Natural killer cell (primary cell): ENCODE results near the gene PARD6G. TPM values are rescaled to one million over a fixed set of nuclear protein-coding genes. Genes with fewer than 3 reads are reported as not detected.

Experiments
- ATAC-seq, 3 donors: fragments of 150-1000 bp in 2 of 3; fragments of 200-7000 bp in 1 of 3; cut with Tn5 transposase; 1 replicate in 1 of 3; 2 replicates in 2 of 3; pipeline ENCODE4 v1.10.0; 2021; ENCODE audit warnings: mild to moderate bottlenecking in 2 of 3, moderate library complexity in 2 of 3
- DNase-seq, 2 donors: peaks; one replicate each; pipeline versions ENCODE4 v3.0.0 to v3.0.0-alpha.2; 2013 to 2021; ENCODE audit warnings: mixed read lengths in 1 of 2
- H3K27ac ChIP-seq: one replicate; pipeline ENCODE4 v1.5.1; 2013; ENCODE audit warnings: mild to moderate bottlenecking, low read length
- H3K27me3 ChIP-seq: one replicate; pipeline ENCODE4 v1.6.1; 2013; ENCODE audit warnings: low read length; ENCODE audit not compliant: control insufficient read depth, insufficient read depth
- H3K36me3 ChIP-seq: one replicate; pipeline ENCODE4 v1.6.1; 2013; ENCODE audit warnings: low read length; ENCODE audit not compliant: control insufficient read depth, insufficient read depth
- H3K4me1 ChIP-seq: one replicate; pipeline ENCODE4 v1.6.1; 2013; ENCODE audit warnings: low read length; ENCODE audit not compliant: control insufficient read depth, insufficient read depth
- H3K4me3 ChIP-seq: one replicate; pipeline ENCODE4 v1.5.1; 2013; ENCODE audit warnings: low read length
- H3K9me3 ChIP-seq: one replicate; pipeline ENCODE4 v1.6.1; 2013; ENCODE audit warnings: low read length; ENCODE audit not compliant: control insufficient read depth, insufficient read depth
- H3K27ac Mint-ChIP-seq, 2 donors: one replicate each; pipeline ENCODE4 v1.8.0; 2022; ENCODE audit warnings: mild to moderate bottlenecking in 2 of 2, mixed read lengths in 2 of 2, moderate library complexity in 1 of 2
- H3K27me3 Mint-ChIP-seq, 2 donors: one replicate each; pipeline ENCODE4 v1.8.0; 2022; ENCODE audit warnings: low read depth in 2 of 2, mixed read lengths in 2 of 2
- H3K36me3 Mint-ChIP-seq: one replicate; pipeline ENCODE4 v1.8.0; 2022; ENCODE audit warnings: mixed read lengths
- H3K4me1 Mint-ChIP-seq, 2 donors: one replicate each; pipeline ENCODE4 v1.8.0; 2022; ENCODE audit warnings: mixed read lengths in 2 of 2
- H3K4me3 Mint-ChIP-seq: one replicate; pipeline ENCODE4 v1.8.0; 2022; ENCODE audit warnings: mild to moderate bottlenecking, moderate library complexity, mixed read lengths
- H3K9me3 Mint-ChIP-seq, 2 donors: one replicate each; pipeline ENCODE4 v1.8.0; 2022; ENCODE audit warnings: mixed read lengths in 2 of 2
- CTCF ChIP-seq: fragments of 200-600 bp; IDR thresholded peaks from one replicate; pipeline ENCODE4 v1.8.0; 2022; ENCODE audit warnings: antibody characterized with exemption
- WGBS: methylation state at CpG from one replicate; pipeline ENCODE4 v1.1.7; 2013; ENCODE audit warnings: missing lambda C conversion rate; ENCODE audit not compliant: insufficient coverage; 5-methylcytosine and 5-hydroxymethylcytosine counted together
- intact Hi-C: fragments of 100-400 bp; cut with micrococcal nuclease; formaldehyde crosslinking; loops from one replicate; pipeline ENCODE4 v1.14.2; 2022
- total RNA-seq, 4 donors: library from RNA; stranded (reverse); fragments of 120-200 nt in 1 of 4; gene quantifications; one replicate each; pipeline versions ENCODE4 v1.2.3 to v1.2.4, GENCODE V29; 2013 to 2022

PARD6G gene
- total RNA-seq, 3 donors from 2014 or later (not counting 1 experiment from before 2014, with no cell fraction given) = not detected

GRCh38 chr18:80127635-80128034 is 119.7 kb downstream of the PARD6G start:
- Histone ChIP-seq H3K27ac (no peak overlapping the region), H3K4me3 (no peak overlapping the region), H3K27me3 (no peaks in the 10 kb centered on the region), H3K9me3 (no peaks in the 10 kb centered on the region), H3K4me1 (peaks cover 4% of the 10 kb centered on the region), H3K36me3 (peaks cover 6% of the 10 kb centered on the region)
- H3K27me3 Mint-ChIP-seq = no peaks in the 10 kb centered on the region
- H3K9me3 Mint-ChIP-seq = no peaks in the 10 kb centered on the region
- no peak for TF ChIP-seq CTCF
- no peak overlapping the region for H3K4me3 Mint-ChIP-seq
- no peak for ATAC-seq
- H3K27ac Mint-ChIP-seq = peak overlapping the region in 1 of 2 donors; percentile 9
- no peak for DNase-seq
- 92% methylated on average over 1 of the region's 1 CpG for WGBS
- intact Hi-C loops = no loop called here
- H3K4me1 Mint-ChIP-seq = peaks cover 34 to 36% of the 10 kb centered on the region in 2 donors
- no peaks in the 10 kb centered on the region for H3K36me3 Mint-ChIP-seq

GRCh38 chr18:80126797-80127196 is 120.5 kb downstream of the PARD6G start:
- no peaks in the 10 kb centered on the region for H3K36me3 Mint-ChIP-seq

GRCh38 chr18:80124131-80124530 is 123.2 kb downstream of the PARD6G start:
- no peaks in the 10 kb centered on the region for H3K27me3 Mint-ChIP-seq
- DNase-seq = no peak
- no peak for ATAC-seq
- no peaks in the 10 kb centered on the region for H3K9me3 ChIP-seq
- H3K4me3 ChIP-seq = no peak overlapping the region
- no peak for TF ChIP-seq CTCF
- H3K4me3 Mint-ChIP-seq = no peak overlapping the region
- H3K27me3 ChIP-seq = no peaks in the 10 kb centered on the region
- intact Hi-C loops = no loop called here
- peaks cover 4% of the 10 kb centered on the region for H3K4me1 ChIP-seq
- no peaks in the 10 kb centered on the region for H3K9me3 Mint-ChIP-seq
- peaks cover 4% of the 10 kb centered on the region for H3K36me3 ChIP-seq
- no peak overlapping the region for H3K27ac Mint-ChIP-seq
- peaks cover 12 to 44% of the 10 kb centered on the region in 2 donors for H3K4me1 Mint-ChIP-seq
- H3K36me3 Mint-ChIP-seq = no peaks in the 10 kb centered on the region
- H3K27ac ChIP-seq = no peak overlapping the region

More at GRCh38 chr18:80126797-80127196, 120.5 kb downstream of the PARD6G start:
- no peaks in the 10 kb centered on the region for H3K9me3 Mint-ChIP-seq
- peak overlapping the region; percentile 66 for H3K4me3 Mint-ChIP-seq
- peak in 1 of 2 donors; percentile 48 for DNase-seq
- no peaks in the 10 kb centered on the region for H3K27me3 ChIP-seq
- 90% methylated on average over 8 of the region's 9 CpGs for WGBS
- H3K27ac Mint-ChIP-seq = peak overlapping the region in 1 of 2 donors; percentile 15
- peaks cover 4% of the 10 kb centered on the region for H3K4me1 ChIP-seq
- intact Hi-C loops = no loop called here
- TF ChIP-seq CTCF = no peak
- H3K4me1 Mint-ChIP-seq = peaks cover 27 to 43% of the 10 kb centered on the region in 2 donors
- H3K9me3 ChIP-seq = no peaks in the 10 kb centered on the region
- no peak overlapping the region for H3K27ac ChIP-seq
- no peaks in the 10 kb centered on the region for H3K27me3 Mint-ChIP-seq
- ATAC-seq = peak in 2 of 3 donors; percentile 59 to 63
- no peak overlapping the region for H3K4me3 ChIP-seq
- H3K36me3 ChIP-seq = peaks cover 4% of the 10 kb centered on the region

GRCh38 chr18:80120932-80121331 is 126.4 kb downstream of the PARD6G start:
- Mint-ChIP-seq H3K36me3 (peaks cover 8% of the 10 kb centered on the region), H3K4me1 (peaks cover 0 to 36% of the 10 kb centered on the region in 2 donors), H3K27me3 (no peaks in the 10 kb centered on the region), H3K4me3 (no peak overlapping the region), H3K27ac (no peak overlapping the region), H3K9me3 (no peaks in the 10 kb centered on the region)
- no peak for ATAC-seq
- H3K9me3 ChIP-seq = no peaks in the 10 kb centered on the region
- H3K4me3 ChIP-seq = no peak overlapping the region
- no peaks in the 10 kb centered on the region for H3K27me3 ChIP-seq
- DNase-seq = no peak
- intact Hi-C loops = no loop called here
- no peak overlapping the region for H3K27ac ChIP-seq
- TF ChIP-seq CTCF = no peak
- no peaks in the 10 kb centered on the region for H3K4me1 ChIP-seq
- WGBS = 100% methylated on average over 1 of the region's 1 CpG
- H3K36me3 ChIP-seq = peaks cover 14% of the 10 kb centered on the region
